DOHH2 (cell line): ENCODE data around the gene GPR143.

ENCODE experiments used
- EZH2phosphoT487 ChIP-seq: fragments of 200-600 bp; sonication (generic); IDR thresholded peaks from 2 replicates; pipeline ENCODE4 v1.6.1; 2017; ENCODE audit warnings: borderline replicate concordance, mild to moderate bottlenecking, antibody characterized with exemption, low read length, moderate library complexity, mixed read lengths
- TF ChIP-seq, protein P1 (sequence below): fragments of 200-600 bp; sonication (generic); IDR thresholded peaks from one replicate; pipeline ENCODE4 v1.5.1; 2014; ENCODE audit warnings: antibody characterized with exemption, mild to moderate bottlenecking, low read depth, low read length; ENCODE audit not compliant: poor library complexity, severe bottlenecking

DNA sequence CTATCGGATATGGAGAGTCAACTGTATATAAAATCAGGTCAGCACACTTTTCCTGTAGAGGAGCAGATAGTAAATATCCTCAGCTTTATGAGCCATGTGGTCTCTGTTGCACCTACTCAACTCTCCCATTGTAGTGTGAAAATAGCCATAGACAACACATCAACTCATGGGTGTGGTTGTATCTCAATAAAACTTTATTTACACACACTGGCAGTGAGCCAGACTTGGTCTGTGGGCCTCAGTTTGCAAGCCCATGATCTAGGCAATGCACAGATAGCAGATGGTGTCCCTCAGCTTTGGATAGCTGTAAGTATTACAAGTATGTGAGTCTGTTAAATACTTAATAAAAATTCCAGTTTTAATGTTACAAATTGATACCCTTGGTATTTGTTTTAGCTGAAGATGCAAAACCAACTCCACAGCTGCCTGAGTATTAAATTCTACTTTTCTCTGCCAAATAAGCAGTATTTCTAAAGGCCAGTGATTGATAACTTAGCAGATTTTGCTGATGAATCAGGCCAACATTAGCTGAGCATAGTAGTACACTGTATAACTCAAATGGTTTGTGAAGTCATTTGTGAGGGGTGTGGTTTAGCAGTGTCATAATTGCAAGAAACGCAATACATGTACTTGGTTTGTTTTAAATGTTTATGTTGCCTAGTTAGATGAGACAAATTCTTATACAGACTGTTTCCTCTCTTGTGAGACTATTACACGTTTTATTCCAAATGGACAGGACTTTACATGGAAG lies 87.3 kb downstream of the GPR143 start:
- TF ChIP-seq, protein P1, sequence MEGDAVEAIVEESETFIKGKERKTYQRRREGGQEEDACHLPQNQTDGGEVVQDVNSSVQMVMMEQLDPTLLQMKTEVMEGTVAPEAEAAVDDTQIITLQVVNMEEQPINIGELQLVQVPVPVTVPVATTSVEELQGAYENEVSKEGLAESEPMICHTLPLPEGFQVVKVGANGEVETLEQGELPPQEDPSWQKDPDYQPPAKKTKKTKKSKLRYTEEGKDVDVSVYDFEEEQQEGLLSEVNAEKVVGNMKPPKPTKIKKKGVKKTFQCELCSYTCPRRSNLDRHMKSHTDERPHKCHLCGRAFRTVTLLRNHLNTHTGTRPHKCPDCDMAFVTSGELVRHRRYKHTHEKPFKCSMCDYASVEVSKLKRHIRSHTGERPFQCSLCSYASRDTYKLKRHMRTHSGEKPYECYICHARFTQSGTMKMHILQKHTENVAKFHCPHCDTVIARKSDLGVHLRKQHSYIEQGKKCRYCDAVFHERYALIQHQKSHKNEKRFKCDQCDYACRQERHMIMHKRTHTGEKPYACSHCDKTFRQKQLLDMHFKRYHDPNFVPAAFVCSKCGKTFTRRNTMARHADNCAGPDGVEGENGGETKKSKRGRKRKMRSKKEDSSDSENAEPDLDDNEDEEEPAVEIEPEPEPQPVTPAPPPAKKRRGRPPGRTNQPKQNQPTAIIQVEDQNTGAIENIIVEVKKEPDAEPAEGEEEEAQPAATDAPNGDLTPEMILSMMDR = no peak
- no peak for TF ChIP-seq EZH2phosphoT487
